Measurements from ENCODE around the gene PRRC2B.
"Not testable (repeated sequence)": the region's sequence is repeated elsewhere in the genome, so short reads cannot be mapped to it uniquely, and the experiment has no call there.

DNA sequence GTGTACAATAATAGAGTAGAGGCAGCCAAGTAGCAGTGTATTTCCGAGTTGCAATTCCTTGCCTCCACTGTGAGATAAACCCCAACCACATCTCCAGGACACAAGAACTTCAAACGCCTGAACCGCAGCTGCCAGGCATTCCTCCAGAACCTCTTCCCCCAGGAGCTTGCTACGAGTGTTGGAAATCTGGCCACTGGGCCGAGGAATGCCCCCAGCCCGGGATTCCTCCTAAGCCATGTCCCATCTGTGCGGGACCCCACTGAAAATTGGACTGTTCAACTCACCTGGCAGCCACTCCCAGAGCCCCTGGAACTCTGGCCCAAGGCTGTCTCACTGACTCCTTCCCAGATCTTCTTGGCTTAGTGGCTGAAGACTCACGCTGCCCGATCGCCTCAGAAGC, 155.3 kb downstream of the PRRC2B start:
- TF ChIP-seq, protein P1, sequence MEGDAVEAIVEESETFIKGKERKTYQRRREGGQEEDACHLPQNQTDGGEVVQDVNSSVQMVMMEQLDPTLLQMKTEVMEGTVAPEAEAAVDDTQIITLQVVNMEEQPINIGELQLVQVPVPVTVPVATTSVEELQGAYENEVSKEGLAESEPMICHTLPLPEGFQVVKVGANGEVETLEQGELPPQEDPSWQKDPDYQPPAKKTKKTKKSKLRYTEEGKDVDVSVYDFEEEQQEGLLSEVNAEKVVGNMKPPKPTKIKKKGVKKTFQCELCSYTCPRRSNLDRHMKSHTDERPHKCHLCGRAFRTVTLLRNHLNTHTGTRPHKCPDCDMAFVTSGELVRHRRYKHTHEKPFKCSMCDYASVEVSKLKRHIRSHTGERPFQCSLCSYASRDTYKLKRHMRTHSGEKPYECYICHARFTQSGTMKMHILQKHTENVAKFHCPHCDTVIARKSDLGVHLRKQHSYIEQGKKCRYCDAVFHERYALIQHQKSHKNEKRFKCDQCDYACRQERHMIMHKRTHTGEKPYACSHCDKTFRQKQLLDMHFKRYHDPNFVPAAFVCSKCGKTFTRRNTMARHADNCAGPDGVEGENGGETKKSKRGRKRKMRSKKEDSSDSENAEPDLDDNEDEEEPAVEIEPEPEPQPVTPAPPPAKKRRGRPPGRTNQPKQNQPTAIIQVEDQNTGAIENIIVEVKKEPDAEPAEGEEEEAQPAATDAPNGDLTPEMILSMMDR (IDR thresholded peaks at IDR 0.05) = not testable (repeated sequence)
- TF ChIP-seq POLR2A, EP300 (IDR thresholded peaks at IDR 0.05): not testable (repeated sequence)
